Naive thymus-derived CD8-positive, alpha-beta T cell (primary cell): Measurements from ENCODE around the gene REC8. TPM values are rescaled to one million over a fixed set of nuclear protein-coding genes. Genes with fewer than 3 reads are reported as not detected.

Source experiments
- ATAC-seq, 2 donors: fragments of 150-1000 bp; cut with Tn5 transposase in 1 of 2; sonication (Bioruptor Pico), chemical (Tn5 transposase) in 1 of 2; 1 replicate in 1 of 2; 2 replicates in 1 of 2; pipeline ENCODE4 v1.10.0; 2021; ENCODE audit warnings: mild to moderate bottlenecking in 2 of 2, moderate library complexity in 2 of 2
- POLR2A ChIA-PET: fragments of 350-600 bp; sonication (Branson Sonifier 250); formaldehyde crosslinking; loops from one replicate; lab custom pipeline; 2021; ENCODE audit warnings: antibody characterized with exemption; lab: Charles Lee
- DNase-seq, 10 donors: peaks; one replicate each; pipeline versions ENCODE4 v3.0.0 to v3.0.0-alpha.2; 2020 to 2022
- H3K27ac Mint-ChIP-seq, 10 donors: one replicate each; pipeline ENCODE4 v1.8.0; 2020 to 2022; ENCODE audit warnings: mild to moderate bottlenecking in 10 of 10, mixed read lengths in 10 of 10, moderate library complexity in 4 of 10, inconsistent platforms in 1 of 10
- H3K27me3 Mint-ChIP-seq, 5 donors: one replicate each; pipeline ENCODE4 v1.8.0; 2021 to 2022; ENCODE audit warnings: mixed read lengths in 5 of 5
- H3K36me3 Mint-ChIP-seq, 3 donors: one replicate each; pipeline ENCODE4 v1.8.0; 2020 to 2022; ENCODE audit warnings: mixed read lengths in 3 of 3, mild to moderate bottlenecking in 2 of 3, inconsistent platforms in 1 of 3
- H3K4me1 Mint-ChIP-seq, 4 donors: one replicate each; pipeline ENCODE4 v1.8.0; 2021 to 2022; ENCODE audit warnings: mixed read lengths in 4 of 4
- H3K4me3 Mint-ChIP-seq, 10 donors: one replicate each; pipeline ENCODE4 v1.8.0; 2020 to 2022; ENCODE audit warnings: mild to moderate bottlenecking in 10 of 10, mixed read lengths in 10 of 10, moderate library complexity in 6 of 10, inconsistent platforms in 1 of 10
- H3K9me3 Mint-ChIP-seq, 9 donors: one replicate each; pipeline ENCODE4 v1.8.0; 2020 to 2022; ENCODE audit warnings: mixed read lengths in 9 of 9, mild to moderate bottlenecking in 3 of 9, inconsistent platforms in 1 of 9, moderate library complexity in 1 of 9
- polyA plus RNA-seq, 3 donors: library from polyadenylated mRNA; unstranded; fragments of 300-500 nt; fragmentation: Illumina TruSeq; gene quantifications; one replicate each; pipeline ENCODE4 v1.2.3, GENCODE V29; 2021
- total RNA-seq, 8 experiments: library from RNA in 2 of 8; stranded (reverse) in 2 of 8; gene quantifications; one replicate each; pipeline ENCODE4 v1.2.3 and lab custom pipeline; 2021 to 2026

The REC8 gene
- total and polyA plus RNA-seq, 5 experiments from 2014 or later = 11.1 to 39.2 (median 11.6) TPM

DNA sequence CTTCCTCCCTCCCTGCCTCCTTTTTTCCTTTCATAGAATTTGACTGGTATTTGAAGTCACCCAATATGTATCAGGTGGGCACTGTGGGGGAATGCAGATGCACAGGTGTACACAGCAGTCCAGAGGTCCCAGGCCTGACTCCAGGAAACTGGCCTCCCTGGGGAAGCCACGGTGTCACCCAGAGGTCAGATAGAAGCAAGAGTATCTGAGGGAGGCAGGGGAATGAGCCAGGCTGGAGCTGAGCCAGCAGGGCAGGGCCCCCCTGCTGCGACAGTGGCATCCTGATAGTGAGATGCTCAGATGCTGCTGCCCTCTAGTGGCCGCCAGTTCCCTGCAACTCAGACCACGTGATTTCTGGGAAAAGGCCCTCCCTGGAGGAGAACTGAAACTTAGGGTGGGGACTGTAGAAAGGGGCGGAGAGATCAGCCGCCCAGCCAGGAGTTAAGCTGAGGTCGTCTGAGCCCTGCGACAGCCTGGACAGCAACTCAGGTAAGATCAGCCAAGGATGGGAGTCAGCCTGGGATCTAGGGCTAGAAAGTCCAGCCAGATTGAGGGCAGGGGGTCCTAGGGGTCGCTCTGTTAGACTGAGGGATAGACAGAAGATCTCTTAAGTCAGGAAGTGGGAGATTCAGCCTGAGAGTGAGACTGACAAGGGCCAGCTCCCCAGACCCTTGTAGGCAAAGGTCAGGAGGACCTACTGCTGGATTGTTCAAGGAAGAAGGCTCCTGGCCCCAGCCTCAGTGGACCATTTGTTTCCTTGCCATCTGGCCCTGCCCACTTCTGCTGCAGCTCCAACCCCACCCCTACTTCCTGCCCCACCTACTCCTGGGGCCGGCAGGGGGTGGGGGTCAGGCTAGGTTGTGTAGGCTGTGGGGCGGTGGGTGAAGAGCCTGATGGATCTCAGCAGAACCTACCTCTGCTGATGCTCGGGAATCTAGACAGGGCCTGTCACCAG lies 10.8 kb upstream of the REC8 start, which contains the start of gene IRF9:
TSS of gene IRF9 (plus strand) at position 416 of the 955 bp plus-strand sequence. CDS start 880 bp downstream, outside the sequence.
- Mint-ChIP-seq H3K4me1 (peaks cover 27 to 64% (median 55%) of the 10 kb centered on the region in 4 donors), H3K36me3 (peaks cover 4 to 76% (median 27%) of the 10 kb centered on the region in 3 donors), H3K27me3 (peaks cover 0 to 2% (median 0%) of the 10 kb centered on the region in 5 donors), H3K4me3 (peak within 1 kb of the TSS; percentile 95 to 100 (median 98)), H3K27ac (peak within 1 kb of the TSS; percentile 92 to 100 (median 99)), H3K9me3 (no peaks in the 10 kb centered on the region)
- ATAC-seq (peak; percentile 89 to 90), DNase-seq (peak; percentile 94 to 99 (median 97))
- POLR2A ChIA-PET = interaction anchor here (0.6 to 4.4 kb wide), 26 partner anchors 10 to 1066 kb away, joined by 3 to 55 read pairs (median 6); partner anchors contain the start of genes C14orf119, CHMP4A, DCAF11 and EMC9

DNA sequence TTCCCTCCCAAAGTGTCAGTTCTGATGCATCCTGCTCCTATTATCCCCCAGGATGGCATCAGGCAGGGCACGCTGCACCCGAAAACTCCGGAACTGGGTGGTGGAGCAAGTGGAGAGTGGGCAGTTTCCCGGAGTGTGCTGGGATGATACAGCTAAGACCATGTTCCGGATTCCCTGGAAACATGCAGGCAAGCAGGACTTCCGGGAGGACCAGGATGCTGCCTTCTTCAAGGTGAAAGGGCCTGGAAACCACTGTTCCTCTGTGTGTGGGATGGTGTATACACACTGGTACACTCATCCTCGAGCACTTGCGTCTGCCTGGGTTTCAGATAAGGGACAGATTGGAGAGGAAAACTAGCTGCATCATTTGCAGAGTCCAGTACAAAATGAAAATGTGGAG lies 9.8 kb upstream of the REC8 start:
- POLR2A ChIA-PET = interaction anchor here (0.7 to 4.4 kb wide), 19 partner anchors 9 to 1067 kb away, joined by 3 to 55 read pairs (median 8); partner anchors contain the start of genes C14orf119, CHMP4A, CPNE6 and DCAF11
- ATAC-seq (no peak), DNase-seq (no peak)
- Mint-ChIP-seq H3K4me1 (peaks cover 24 to 67% (median 56%) of the 10 kb centered on the region in 4 donors), H3K27ac (peak overlapping the region; percentile 92 to 100 (median 99)), H3K9me3 (no peaks in the 10 kb centered on the region), H3K27me3 (peaks cover 0 to 2% (median 0%) of the 10 kb centered on the region in 5 donors), H3K36me3 (peaks cover 0 to 78% (median 23%) of the 10 kb centered on the region in 3 donors), H3K4me3 (peak overlapping the region; percentile 95 to 100 (median 98))

DNA sequence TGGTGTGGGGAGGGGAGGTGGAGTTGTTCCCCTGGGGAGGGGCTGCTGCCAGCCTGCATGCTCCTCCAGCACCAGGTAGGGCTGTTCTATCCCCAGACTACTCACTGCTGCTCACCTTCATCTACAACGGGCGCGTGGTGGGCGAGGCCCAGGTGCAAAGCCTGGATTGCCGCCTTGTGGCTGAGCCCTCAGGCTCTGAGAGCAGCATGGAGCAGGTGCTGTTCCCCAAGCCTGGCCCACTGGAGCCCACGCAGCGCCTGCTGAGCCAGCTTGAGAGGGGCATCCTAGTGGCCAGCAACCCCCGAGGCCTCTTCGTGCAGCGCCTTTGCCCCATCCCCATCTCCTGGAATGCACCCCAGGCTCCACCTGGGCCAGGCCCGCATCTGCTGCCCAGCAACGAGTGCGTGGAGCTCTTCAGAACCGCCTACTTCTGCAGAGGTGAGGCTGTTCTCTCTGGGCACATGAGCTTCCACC lies 7.3 kb upstream of the REC8 start:
- Mint-ChIP-seq H3K36me3 (peaks cover 0 to 78% (median 24%) of the 10 kb centered on the region in 3 donors), H3K27ac (peak overlapping the region; percentile 39 to 100 (median 76)), H3K27me3 (peaks cover 0 to 2% (median 0%) of the 10 kb centered on the region in 5 donors), H3K9me3 (no peaks in the 10 kb centered on the region), H3K4me1 (peaks cover 28 to 74% (median 66%) of the 10 kb centered on the region in 4 donors), H3K4me3 (peak overlapping the region in 9 of 10 donors; percentile 4 to 96 (median 58))
- POLR2A ChIA-PET = interaction anchor here (1.2 to 1.7 kb wide), 3 partner anchors 17 to 31 kb away, joined by 3 to 5 read pairs (median 4); partner anchors contain the start of genes RNF31 and TM9SF1
- ATAC-seq (no peak), DNase-seq (peak in 1 of 10 donors; percentile 53)

DNA sequence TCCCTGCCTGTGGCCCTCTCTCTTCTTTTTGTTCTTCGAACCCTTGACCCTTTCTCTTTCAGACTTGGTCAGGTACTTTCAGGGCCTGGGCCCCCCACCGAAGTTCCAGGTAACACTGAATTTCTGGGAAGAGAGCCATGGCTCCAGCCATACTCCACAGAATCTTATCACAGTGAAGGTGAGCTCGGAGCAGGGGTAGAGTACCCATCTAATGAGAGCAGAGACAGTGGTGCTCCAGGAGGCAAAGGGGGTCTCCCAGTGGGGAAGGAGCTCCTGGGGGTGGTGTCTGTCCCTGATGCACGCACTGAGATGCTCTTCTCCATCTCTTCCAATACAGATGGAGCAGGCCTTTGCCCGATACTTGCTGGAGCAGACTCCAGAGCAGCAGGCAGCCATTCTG lies 6.1 kb upstream of the REC8 start:
- POLR2A ChIA-PET = interaction anchor here (1.2 kb wide), 1 partner anchor 18 kb away, joined by 3 read pairs; no protein-coding TSS in a partner anchor
- peak overlapping the region in 1 of 10 donors; percentile 14 for H3K4me3 Mint-ChIP-seq

DNA sequence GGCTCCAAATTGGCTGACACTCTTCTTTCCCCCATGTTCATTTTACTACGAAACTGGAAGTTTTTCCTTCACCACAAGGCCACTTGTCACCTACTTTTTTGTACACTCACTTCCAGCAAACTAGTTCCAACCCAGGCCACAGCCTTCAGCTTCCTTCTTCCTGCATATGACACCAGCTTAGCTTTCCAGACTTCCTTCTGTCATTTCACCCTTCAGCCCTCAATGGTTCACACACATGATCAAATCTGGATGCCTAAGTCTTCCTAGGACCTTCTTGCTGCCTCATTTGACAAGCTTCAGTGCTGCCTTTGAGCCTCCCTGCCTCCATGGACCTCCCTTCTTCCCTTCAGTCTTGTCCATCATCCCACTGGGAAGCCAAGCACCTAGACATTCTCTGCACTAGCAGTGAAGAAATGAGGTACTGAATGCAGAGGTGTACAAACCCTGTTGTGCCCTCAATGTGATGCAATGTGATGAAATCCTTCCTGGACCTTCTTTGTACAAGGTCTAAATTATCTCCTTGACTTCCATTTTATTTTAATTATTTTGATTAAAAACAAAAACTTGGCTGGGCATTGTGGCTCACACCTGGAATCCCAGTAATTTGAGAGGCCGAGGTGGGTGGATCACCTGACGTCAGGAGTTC lies 4.3 kb upstream of the REC8 start:
- DNase-seq = no peak
- no peak for ATAC-seq
- Mint-ChIP-seq H3K4me3 (no peak overlapping the region), H3K27ac (peak overlapping the region in 5 of 10 donors; percentile 43 to 82 (median 53)), H3K9me3 (no peaks in the 10 kb centered on the region), H3K36me3 (peaks cover 0 to 70% (median 26%) of the 10 kb centered on the region in 3 donors), H3K27me3 (no peaks in the 10 kb centered on the region), H3K4me1 (peaks cover 22 to 65% (median 56%) of the 10 kb centered on the region in 4 donors)
- POLR2A ChIA-PET = interaction anchor here (0.6 kb wide), 1 partner anchor 21 kb away, joined by 3 read pairs; the partner anchor contains the start of gene IPO4

More for the DNA sequence above, 6.1 kb upstream of the REC8 start:
- Mint-ChIP-seq H3K27me3 (peaks cover 0 to 2% (median 0%) of the 10 kb centered on the region in 5 donors), H3K36me3 (peaks cover 0 to 74% (median 23%) of the 10 kb centered on the region in 3 donors), H3K4me1 (peaks cover 27 to 67% (median 60%) of the 10 kb centered on the region in 4 donors), H3K9me3 (no peaks in the 10 kb centered on the region), H3K27ac (peak overlapping the region in 8 of 10 donors; percentile 11 to 100 (median 52))
- peak in 1 of 10 donors; percentile 51 for DNase-seq
- ATAC-seq = no peak

DNA sequence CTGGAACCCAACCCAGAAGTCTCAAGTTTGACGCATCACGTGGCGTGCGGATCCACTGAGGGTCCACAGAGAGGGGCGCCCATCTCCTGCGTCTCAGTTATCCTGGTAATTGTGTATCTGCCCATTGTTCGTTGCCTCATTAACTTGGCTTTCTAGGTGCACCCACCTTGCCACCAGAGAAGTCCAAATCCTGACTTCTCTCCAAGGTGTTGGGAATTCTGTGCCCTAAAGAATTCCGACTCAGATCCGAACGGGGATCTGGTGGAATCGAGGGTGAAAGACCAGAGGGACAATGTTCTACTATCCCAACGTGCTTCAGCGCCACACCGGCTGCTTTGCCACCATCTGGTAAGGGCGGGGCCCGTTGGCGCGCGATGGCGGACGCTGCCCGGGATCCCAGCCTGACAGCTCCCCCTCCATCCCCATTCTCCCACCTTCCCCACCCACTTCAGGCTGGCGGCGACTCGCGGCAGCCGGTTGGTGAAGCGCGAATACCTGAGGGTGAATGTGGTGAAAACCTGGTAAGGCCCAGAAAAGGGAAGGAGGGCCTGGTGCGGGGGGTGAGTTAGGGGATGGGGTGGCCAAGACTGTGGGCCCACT lies 481 bp downstream of the REC8 start:
- H3K27ac Mint-ChIP-seq = peak overlapping the region in 9 of 10 donors; percentile 48 to 93 (median 91)
- DNase-seq (no peak), ATAC-seq (no peak)
- H3K27me3 Mint-ChIP-seq = no peaks in the 10 kb centered on the region
- peaks cover 0 to 40% (median 12%) of the 10 kb centered on the region in 3 donors for H3K36me3 Mint-ChIP-seq
- POLR2A ChIA-PET = interaction anchor here (0.6 to 3.5 kb wide), 9 partner anchors 10 to 57 kb away, joined by 3 to 27 read pairs (median 4); partner anchors contain the start of genes DCAF11, EMC9, IPO4 and IRF9
- no peaks in the 10 kb centered on the region for H3K9me3 Mint-ChIP-seq
- peaks cover 18 to 40% (median 37%) of the 10 kb centered on the region in 4 donors for H3K4me1 Mint-ChIP-seq
- peak overlapping the region; percentile 86 to 97 (median 92) for H3K4me3 Mint-ChIP-seq

DNA sequence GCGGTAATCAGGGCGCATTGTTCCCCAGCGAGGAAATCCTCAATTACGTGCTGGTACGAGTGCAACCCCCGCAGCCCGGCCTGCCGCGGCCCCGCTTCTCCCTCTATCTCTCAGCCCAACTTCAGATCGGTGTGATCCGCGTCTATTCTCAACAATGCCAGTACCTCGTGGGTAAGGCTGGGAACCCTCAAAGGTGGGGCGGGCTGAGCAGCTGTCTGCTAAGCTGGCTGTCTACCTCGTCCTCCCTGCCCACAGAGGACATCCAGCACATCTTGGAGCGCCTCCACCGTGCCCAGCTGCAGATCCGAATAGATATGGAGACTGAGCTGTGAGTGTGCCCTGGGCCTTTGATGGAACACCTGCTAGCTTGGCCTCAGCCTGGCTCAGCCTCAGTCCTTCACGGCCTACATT lies 996 bp downstream of the REC8 start:
- ATAC-seq = no peak
- Mint-ChIP-seq H3K4me1 (peaks cover 14 to 37% (median 33%) of the 10 kb centered on the region in 4 donors), H3K9me3 (no peaks in the 10 kb centered on the region), H3K27me3 (no peaks in the 10 kb centered on the region), H3K36me3 (peaks cover 0 to 35% (median 8%) of the 10 kb centered on the region in 3 donors), H3K27ac (peak overlapping the region; percentile 34 to 91 (median 68)), H3K4me3 (peak overlapping the region; percentile 47 to 97 (median 83))
- POLR2A ChIA-PET = interaction anchor here (0.7 to 2.5 kb wide), 8 partner anchors 9 to 58 kb away, joined by 3 to 11 read pairs (median 3); partner anchors contain the start of genes CHMP4A, DCAF11, IPO4 and MDP1
- DNase-seq = no peak

DNA sequence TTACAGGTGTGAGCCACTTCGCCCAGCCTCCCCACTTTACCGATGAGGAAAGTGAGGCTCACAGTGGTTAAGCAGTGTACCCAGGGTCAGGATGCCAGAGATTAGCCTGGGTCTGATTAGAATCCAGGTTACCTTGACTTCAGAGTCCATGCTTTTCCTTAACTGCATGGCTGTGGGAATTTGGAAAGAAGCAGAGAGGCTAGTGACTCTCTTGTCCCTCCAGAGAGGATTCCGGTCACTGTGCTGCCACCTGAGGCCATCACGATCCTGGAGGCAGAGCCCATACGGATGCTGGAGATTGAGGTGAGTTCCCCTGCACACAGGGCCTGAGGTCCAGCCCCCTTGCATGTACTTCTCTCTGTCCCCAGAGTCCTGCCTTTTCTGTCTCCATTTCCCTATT lies 4.7 kb downstream of the REC8 start:
- H3K27ac Mint-ChIP-seq = peak overlapping the region in 1 of 10 donors; percentile 40
- no peaks in the 10 kb centered on the region for H3K9me3 Mint-ChIP-seq
- H3K4me1 Mint-ChIP-seq = peaks cover 12 to 22% (median 18%) of the 10 kb centered on the region in 4 donors
- POLR2A ChIA-PET = interaction anchor here (0.6 to 1.2 kb wide), 5 partner anchors 7 to 43 kb away, joined by 3 to 4 read pairs (median 3); partner anchors contain the start of gene IRF9
- no peaks in the 10 kb centered on the region for H3K27me3 Mint-ChIP-seq
- H3K4me3 Mint-ChIP-seq = no peak overlapping the region
- ATAC-seq = no peak
- peaks cover 0 to 43% (median 3%) of the 10 kb centered on the region in 3 donors for H3K36me3 Mint-ChIP-seq
- no peak for DNase-seq

DNA sequence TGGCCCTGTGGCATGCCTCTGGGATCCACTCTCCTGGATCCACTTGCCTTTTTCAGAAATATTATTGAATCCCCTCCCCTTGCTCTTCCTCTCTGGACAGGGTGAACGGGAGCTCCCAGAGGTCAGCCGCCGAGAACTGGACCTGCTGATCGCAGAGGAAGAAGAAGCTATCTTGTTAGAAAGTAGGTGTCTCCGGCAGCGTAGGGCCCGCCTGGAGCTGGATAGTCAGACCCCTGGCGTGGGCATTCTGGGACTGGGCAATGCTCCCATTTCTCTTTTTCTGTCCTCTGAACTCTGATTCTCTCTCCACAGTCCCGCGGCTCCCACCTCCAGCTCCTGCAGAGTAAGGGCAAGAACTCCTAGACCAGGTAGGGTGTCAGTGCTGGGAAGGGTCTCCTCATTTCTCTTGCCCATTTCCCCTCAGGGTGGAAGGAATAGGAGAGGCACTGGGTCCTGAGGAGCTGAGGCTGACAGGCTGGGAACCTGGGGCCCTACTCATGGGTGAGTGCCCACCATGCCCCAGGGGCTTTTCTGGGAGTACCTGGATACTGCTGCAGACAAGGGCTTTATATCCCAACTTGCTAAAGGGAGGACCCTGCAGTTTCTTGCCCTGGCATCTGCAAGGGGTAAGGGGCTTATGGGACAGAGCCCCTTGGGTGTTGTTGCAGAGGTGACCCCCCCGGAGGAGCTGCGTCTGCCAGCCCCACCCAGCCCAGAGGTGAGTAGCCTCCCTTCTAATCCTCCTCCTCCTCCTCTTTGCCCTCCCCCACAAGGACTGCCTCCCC lies 5.4 kb downstream of the REC8 start:
- Mint-ChIP-seq H3K36me3 (peaks cover 0 to 47% (median 3%) of the 10 kb centered on the region in 3 donors), H3K4me3 (no peak overlapping the region), H3K9me3 (no peaks in the 10 kb centered on the region), H3K27me3 (no peaks in the 10 kb centered on the region), H3K4me1 (peaks cover 10 to 18% (median 14%) of the 10 kb centered on the region in 4 donors), H3K27ac (peak overlapping the region in 4 of 10 donors; percentile 40 to 86 (median 68))
- ATAC-seq (no peak), DNase-seq (no peak)
- POLR2A ChIA-PET = interaction anchor here (0.6 to 1.2 kb wide), 4 partner anchors 8 to 44 kb away, joined by 3 read pairs; partner anchors contain the start of gene IRF9

DNA sequence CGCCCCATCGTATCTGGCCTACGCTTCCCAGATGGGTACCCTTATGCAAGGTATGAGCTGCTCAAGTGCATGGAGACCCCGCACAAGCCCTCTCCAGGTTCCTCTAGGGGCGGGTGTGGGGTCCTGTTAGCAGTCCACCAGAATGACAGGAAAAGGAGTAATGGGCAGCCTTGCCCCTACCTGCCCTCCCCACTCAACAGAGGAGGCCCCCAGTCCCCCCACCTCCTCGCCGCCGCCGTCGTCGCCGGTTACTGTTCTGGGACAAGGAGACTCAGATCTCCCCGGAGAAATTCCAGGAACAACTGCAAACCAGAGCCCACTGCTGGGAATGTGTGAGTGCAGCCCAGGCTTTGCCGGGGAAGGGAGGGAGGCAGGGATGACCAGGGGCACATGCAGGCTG lies 6.0 kb downstream of the REC8 start:
- ATAC-seq = no peak
- peak overlapping the region in 1 of 10 donors; percentile 52 for H3K27ac Mint-ChIP-seq
- H3K9me3 Mint-ChIP-seq = no peaks in the 10 kb centered on the region
- POLR2A ChIA-PET = no interaction called here
- no peak overlapping the region for H3K4me3 Mint-ChIP-seq
- peaks cover 7 to 12% (median 12%) of the 10 kb centered on the region in 4 donors for H3K4me1 Mint-ChIP-seq
- H3K36me3 Mint-ChIP-seq = peaks cover 0 to 52% (median 3%) of the 10 kb centered on the region in 3 donors
- H3K27me3 Mint-ChIP-seq = no peaks in the 10 kb centered on the region
- no peak for DNase-seq
